OCI-LY1 (cell line): ENCODE results near the gene RFX4.

ENCODE experiments used
- H2AFZ ChIP-seq: fragments of 200-600 bp; sonication (generic), shearing (Covaris generic); 2 replicates; pipeline ENCODE4 v1.6.0; 2014; ENCODE audit warnings: antibody characterized with exemption, mild to moderate bottlenecking, low read length
- H3F3A ChIP-seq: fragments of 200-600 bp; sonication (generic), shearing (Covaris generic); 2 replicates; pipeline ENCODE4 v1.6.0; 2014; ENCODE audit warnings: mild to moderate bottlenecking, antibody characterized with exemption, low read length, moderate library complexity; ENCODE audit not compliant: insufficient read depth
- H3K27ac ChIP-seq: fragments of 200-600 bp; sonication (generic); 2 replicates; pipeline ENCODE4 v1.5.1; 2014; ENCODE audit warnings: low read length, mixed run types, mild to moderate bottlenecking, low read depth; ENCODE audit not compliant: poor library complexity, severe bottlenecking
- H3K27me3 ChIP-seq: fragments of 200-600 bp; sonication (generic); 2 replicates; pipeline ENCODE4 v1.6.0; 2014; ENCODE audit warnings: antibody characterized with exemption, mild to moderate bottlenecking, low read length, moderate library complexity; ENCODE audit not compliant: insufficient read depth
- H3K36me3 ChIP-seq: fragments of 200-600 bp; sonication (generic); 2 replicates; pipeline ENCODE4 v1.6.1; 2014; ENCODE audit warnings: mild to moderate bottlenecking, antibody characterized with exemption, low read length, moderate library complexity, mixed read lengths; ENCODE audit not compliant: insufficient read depth
- H3K4me1 ChIP-seq: fragments of 200-600 bp; sonication (generic); 2 replicates; pipeline ENCODE4 v1.5.1; 2014; ENCODE audit warnings: mild to moderate bottlenecking, low read length, moderate library complexity; ENCODE audit not compliant: insufficient read depth, severe bottlenecking
- H3K4me2 ChIP-seq: fragments of 200-600 bp; sonication (generic), shearing (Covaris generic); 2 replicates; pipeline ENCODE4 v1.6.1; 2014; ENCODE audit warnings: low read length
- H3K4me3 ChIP-seq: fragments of 200-600 bp; sonication (generic); 2 replicates; pipeline ENCODE4 v1.5.1; 2014; ENCODE audit warnings: low read length, low read depth, mild to moderate bottlenecking, mixed read lengths; ENCODE audit not compliant: poor library complexity, severe bottlenecking
- H3K79me2 ChIP-seq: fragments of 200-600 bp; shearing (Covaris generic); 2 replicates; pipeline ENCODE4 v1.6.1; 2016; ENCODE audit warnings: mixed run types, low read length, mixed read lengths; ENCODE audit not compliant: insufficient read depth
- H3K9ac ChIP-seq: fragments of 200-600 bp; sonication (generic), shearing (Covaris generic); 2 replicates; pipeline ENCODE4 v1.6.1; 2014; ENCODE audit warnings: mild to moderate bottlenecking, low read length, mixed read lengths
- H3K9me2 ChIP-seq: fragments of 200-600 bp; sonication (generic), shearing (Covaris generic); 2 replicates; pipeline ENCODE4 v1.6.1; 2014; ENCODE audit warnings: low read depth, mild to moderate bottlenecking, low read length, mixed read lengths
- H3K9me3 ChIP-seq: fragments of 200-600 bp; shearing (Covaris generic); 2 replicates; pipeline ENCODE4 v1.6.1; 2014; ENCODE audit warnings: low read length, mixed read lengths
- H4K20me1 ChIP-seq: fragments of 200-600 bp; sonication (generic), shearing (Covaris generic); 2 replicates; pipeline ENCODE4 v1.6.0; 2016; ENCODE audit warnings: mild to moderate bottlenecking, low read length; ENCODE audit not compliant: insufficient read depth
- CTCF ChIP-seq: fragments of 200-600 bp; sonication (generic), shearing (Covaris generic); IDR thresholded peaks from 2 replicates; pipeline ENCODE4 v1.5.1; 2017; ENCODE audit warnings: mild to moderate bottlenecking, antibody characterized with exemption, low read length, moderate library complexity, mixed read lengths
- EZH2 ChIP-seq: fragments of 200-600 bp; sonication (generic), shearing (Covaris generic); IDR thresholded peaks from 2 replicates; pipeline ENCODE4 v1.8.0; 2017; ENCODE audit warnings: borderline replicate concordance, mixed run types, mild to moderate bottlenecking, antibody characterized with exemption, low read length, moderate library complexity, mixed read lengths

RFX4 gene

GRCh38 chr12:106657488-106657887, 74.7 kb downstream of the RFX4 start:
- Histone ChIP-seq H2AFZ (no peak overlapping the region), H3K27ac (no peak overlapping the region), H3K4me3 (no peak overlapping the region), H3K4me2 (no peak overlapping the region), H3K9me2 (no peaks in the 10 kb centered on the region), H3K9ac (no peak overlapping the region), H3K79me2 (no peaks in the 10 kb centered on the region), H4K20me1 (no peaks in the 10 kb centered on the region), H3K27me3 (no peaks in the 10 kb centered on the region), H3K4me1 (no peaks in the 10 kb centered on the region), H3K9me3 (no peaks in the 10 kb centered on the region), H3K36me3 (no peaks in the 10 kb centered on the region), H3F3A (no peaks in the 10 kb centered on the region)
- no peak for TF ChIP-seq CTCF
- no peak for TF ChIP-seq EZH2

- Histone ChIP-seq H3K9me2 (no peaks in the 10 kb centered on the region), H3K4me2 (no peak overlapping the region), H3F3A (no peaks in the 10 kb centered on the region), H3K9ac (no peak overlapping the region), H3K36me3 (no peaks in the 10 kb centered on the region), H3K27me3 (no peaks in the 10 kb centered on the region), H3K4me1 (no peaks in the 10 kb centered on the region), H3K79me2 (no peaks in the 10 kb centered on the region), H3K27ac (no peak overlapping the region), H4K20me1 (no peaks in the 10 kb centered on the region), H3K9me3 (no peaks in the 10 kb centered on the region), H3K4me3 (no peak overlapping the region), H2AFZ (no peak overlapping the region)
- TF ChIP-seq CTCF (no peak), EZH2 (no peak)
Measured at GRCh38 chr12:106663385-106663784, 80.6 kb downstream of the RFX4 start.

- TF ChIP-seq CTCF: no peak
- no peak for TF ChIP-seq EZH2
- H3K4me1 ChIP-seq: no peaks in the 10 kb centered on the region
- no peaks in the 10 kb centered on the region for H3K27me3 ChIP-seq
- no peaks in the 10 kb centered on the region for H4K20me1 ChIP-seq
- H3K9me2 ChIP-seq: no peaks in the 10 kb centered on the region
- H3K36me3 ChIP-seq: no peaks in the 10 kb centered on the region
- no peak overlapping the region for H3K4me2 ChIP-seq
- H3K9ac ChIP-seq: no peak overlapping the region
- no peaks in the 10 kb centered on the region for H3K9me3 ChIP-seq
- no peak overlapping the region for H2AFZ ChIP-seq
- no peak overlapping the region for H3K27ac ChIP-seq
- no peak overlapping the region for H3K4me3 ChIP-seq
- H3F3A ChIP-seq: no peaks in the 10 kb centered on the region
- H3K79me2 ChIP-seq: no peaks in the 10 kb centered on the region
Measured at GRCh38 chr12:106669216-106669615, 86.4 kb downstream of the RFX4 start.
